GM19023 (cell line): Measurements from ENCODE around the gene LRRN2.
"Not testable (repeated sequence)": the region's sequence is repeated elsewhere in the genome, so short reads cannot be mapped to it uniquely, and the experiment has no call there.

ENCODE experiments used
- ATAC-seq: cut with Tn5 transposase; IDR thresholded peaks from one replicate; pipeline ENCODE4 v1.9.1; 2021; ENCODE audit warnings: mild to moderate bottlenecking, moderate library complexity; ENCODE audit not compliant: unreplicated experiment

Gene LRRN2

DNA sequence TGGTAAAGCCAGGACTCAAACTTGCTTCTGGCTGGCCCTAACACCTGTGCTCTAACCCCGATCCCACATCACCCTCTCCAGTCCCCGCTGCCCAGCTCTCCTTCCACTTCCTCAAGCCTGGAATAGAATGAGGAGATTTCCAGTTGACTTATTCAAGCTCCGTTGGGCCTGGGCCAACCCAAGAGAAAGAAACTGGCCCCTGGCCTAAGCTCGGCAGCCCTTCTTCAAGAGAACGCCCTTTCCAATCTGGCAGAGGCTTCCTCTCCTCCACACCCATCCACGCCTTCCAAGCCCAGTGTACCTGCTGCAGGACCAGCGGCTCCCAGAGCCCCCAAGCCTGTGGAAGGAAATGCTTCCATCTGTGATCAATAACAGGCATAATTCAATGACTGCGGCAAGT lies 51.9 kb downstream of the LRRN2 start:
- ATAC-seq = no peak

- no peak for ATAC-seq
Observed at GRCh38 chr1:204630132-204630905, 55.2 kb downstream of the LRRN2 start.

DNA sequence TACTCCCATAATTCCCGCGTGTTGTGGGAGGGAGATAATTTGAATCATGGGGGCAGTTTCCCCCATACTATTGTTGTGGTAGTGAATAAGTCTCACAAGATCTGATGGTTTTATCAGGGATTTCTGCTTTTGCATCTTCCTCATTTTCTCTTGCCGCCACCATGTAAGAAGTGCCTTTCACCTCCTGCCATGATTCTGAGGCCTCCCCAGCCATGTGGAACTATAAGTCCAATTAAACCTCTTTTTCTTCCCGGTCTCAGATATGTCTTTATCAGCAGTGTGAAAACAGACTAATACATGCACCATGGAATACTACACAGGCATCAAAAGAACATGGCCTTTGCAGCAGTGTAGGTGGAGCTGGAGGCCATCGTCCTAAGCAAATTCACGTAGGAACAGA lies 56.1 kb downstream of the LRRN2 start:
- not testable (repeated sequence) for ATAC-seq

- no peak for ATAC-seq
Observed at GRCh38 chr1:204628868-204629267, 56.7 kb downstream of the LRRN2 start.

- no peak for ATAC-seq
Observed at GRCh38 chr1:204627436-204627835, 58.1 kb downstream of the LRRN2 start.

DNA sequence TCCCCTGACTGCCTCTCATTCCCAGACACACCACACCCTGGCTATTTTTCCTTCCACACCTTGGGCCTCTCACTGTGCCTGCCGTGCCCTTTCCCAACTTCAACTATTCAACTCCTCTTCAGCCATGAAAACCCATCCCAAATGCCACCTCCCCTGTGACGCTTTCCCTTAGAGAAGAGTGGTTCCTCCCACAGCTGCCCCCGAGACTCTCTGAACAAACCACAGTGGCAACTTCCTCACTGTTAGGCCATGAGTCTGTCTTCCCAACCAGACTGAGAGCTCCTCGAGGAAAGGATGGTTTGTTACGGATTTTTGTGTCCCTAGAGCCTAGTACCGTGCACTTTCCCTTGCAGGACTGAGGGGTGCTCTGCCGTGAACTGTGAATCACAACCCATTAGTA lies 59.2 kb downstream of the LRRN2 start:
- ATAC-seq = no peak

DNA sequence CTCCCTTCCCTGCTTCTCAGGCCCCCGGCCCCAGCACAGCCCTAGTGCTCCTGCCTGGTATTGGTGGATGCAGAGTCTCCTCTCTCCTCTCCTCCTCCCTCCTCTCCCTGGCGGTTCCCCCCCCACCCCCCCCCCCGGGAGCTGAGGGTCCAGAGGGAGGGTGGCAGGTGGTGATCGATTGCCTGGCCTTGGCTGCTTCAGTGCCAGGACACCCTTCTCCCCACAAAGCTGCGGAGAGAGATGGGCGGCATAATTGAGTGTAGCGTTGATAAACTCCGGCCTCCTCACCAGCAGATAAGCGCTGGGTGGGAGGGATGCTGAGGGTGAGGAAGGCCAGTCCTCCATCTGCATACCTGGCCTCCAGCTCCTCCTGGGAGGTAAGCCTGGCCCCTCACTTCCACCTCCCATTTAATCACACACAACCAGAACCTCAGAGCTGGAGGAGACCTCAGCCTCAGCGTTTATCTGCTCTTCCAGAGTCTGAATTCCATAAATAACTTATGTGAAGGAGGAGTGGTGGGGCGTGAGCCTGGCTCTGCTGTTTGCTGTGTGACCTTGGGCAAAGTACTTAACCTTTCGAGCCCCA lies 60.8 kb downstream of the LRRN2 start:
- ATAC-seq = no peak

GRCh38 chr1:204623894-204624361 lies 61.6 kb downstream of the LRRN2 start:
- no peak for ATAC-seq

- ATAC-seq = no peak
Observed at GRCh38 chr1:204623365-204623893, 62.1 kb downstream of the LRRN2 start.

DNA sequence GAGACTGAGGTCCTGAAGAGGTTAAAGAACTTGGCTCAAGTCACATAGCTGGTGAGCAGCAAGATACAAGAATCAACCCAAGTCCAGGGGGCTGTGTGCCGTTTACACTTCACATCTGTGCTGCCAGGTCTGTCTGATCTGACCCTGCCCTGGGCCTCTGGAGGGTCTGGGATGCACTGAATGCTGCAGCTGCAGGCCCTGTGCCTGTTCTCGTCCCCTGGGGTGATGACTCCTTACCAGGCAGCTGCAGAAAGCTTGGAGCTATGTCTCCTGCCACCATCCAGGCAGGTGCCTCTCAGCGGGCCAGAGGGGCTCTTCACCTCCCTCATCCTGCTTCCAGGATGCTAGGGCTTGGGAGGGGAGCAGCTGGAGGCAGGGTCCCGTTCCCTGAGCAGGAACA lies 63.5 kb downstream of the LRRN2 start:
- ATAC-seq = no peak

DNA sequence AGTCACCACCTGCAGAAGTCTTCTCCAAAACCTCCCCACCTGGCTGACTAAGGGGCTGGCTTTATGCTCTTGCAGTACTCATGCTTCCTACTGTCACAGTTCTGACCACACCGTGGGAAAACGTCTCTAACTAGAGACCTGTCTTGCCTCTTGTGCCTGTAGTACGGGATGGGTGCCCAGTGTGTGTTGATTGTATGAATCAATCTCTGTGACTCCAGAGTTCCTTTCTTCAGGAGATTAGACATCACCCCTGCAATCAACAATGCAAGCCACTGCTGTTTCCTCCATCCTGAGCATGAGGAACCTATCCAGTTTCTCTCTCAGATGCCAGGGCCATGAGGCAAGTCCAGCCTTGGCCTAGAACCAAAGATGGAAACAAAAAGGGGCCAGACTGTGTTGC lies 64.1 kb downstream of the LRRN2 start:
- ATAC-seq = no peak

GRCh38 chr1:204619721-204620120 lies 65.8 kb downstream of the LRRN2 start:
- no peak for ATAC-seq

DNA sequence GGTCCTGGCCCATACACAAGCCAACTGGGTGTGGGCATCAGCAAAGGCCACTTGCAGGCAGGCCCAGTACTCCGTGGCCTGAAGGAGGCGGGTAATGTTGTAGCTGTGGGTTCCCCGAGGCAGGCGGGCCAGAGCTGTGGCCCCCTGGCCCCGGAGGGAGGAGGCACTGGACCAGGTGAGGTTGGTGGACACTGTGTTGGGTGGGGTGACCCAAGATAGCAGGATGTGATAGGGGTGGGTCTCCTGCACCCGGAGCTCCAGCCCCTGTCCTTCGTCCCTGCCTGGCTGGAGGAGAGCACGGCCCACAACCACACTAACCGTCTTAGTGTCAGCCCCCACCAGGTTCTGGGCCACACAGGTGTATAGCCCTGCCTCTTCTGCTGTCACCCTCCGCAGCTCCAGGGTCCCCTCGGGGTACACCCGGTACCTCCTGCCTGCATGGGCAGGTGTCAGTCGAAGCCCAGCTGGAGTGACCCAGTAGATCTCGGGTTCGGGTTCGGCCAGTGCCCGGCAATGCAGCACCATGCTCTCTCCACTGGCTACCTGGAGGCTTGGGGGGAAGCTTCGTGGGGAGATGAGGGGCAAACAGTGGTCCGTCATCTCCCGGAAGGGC lies 67.3 kb downstream of the LRRN2 start:
- ATAC-seq = no peak

DNA sequence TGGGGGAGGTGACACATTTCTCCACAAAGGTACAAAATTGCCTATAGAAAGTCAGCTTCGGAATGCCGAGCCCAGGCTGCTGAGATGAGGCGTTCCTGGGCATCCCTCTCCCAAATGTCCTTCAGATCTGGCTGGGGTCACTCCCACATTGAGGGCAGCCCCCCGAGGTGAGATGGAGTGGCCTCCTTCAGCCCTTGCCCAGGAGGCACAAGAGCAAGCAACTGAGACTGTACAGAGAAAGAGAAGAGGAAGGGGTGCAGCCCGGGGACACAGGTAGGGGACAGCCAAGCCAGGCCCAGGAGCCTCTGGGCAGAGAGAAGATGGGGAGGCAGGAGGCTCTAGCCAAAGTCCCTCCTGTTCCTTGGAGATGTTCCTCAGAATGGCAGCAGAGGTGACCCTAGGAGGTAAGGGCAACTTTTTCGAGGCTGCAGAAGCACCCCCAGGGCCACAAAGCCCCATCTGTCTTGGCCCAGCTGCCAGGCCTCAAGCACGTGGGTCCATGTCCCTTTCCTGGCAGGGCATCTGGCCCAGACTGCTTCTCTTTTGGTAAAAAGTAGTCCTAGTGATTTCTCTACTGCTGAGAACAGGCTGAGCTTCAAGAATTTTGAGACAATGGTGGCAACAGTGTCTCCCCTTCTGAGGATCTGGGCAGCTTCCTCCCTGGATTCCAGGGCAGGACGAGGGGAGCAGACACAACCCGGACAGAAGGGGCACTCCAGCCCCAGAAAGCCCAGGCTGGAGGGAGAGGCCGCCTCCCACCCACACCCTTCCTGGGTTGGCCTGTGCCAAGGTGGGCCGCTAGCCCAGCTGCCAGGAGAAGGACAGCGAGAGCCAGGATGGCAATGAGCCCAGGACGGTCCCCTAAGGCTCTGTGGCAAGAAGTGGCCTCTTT lies 68.0 kb downstream of the LRRN2 start:
- ATAC-seq = no peak

GRCh38 chr1:204616641-204617040 lies 68.9 kb downstream of the LRRN2 start:
- no peak for ATAC-seq

DNA sequence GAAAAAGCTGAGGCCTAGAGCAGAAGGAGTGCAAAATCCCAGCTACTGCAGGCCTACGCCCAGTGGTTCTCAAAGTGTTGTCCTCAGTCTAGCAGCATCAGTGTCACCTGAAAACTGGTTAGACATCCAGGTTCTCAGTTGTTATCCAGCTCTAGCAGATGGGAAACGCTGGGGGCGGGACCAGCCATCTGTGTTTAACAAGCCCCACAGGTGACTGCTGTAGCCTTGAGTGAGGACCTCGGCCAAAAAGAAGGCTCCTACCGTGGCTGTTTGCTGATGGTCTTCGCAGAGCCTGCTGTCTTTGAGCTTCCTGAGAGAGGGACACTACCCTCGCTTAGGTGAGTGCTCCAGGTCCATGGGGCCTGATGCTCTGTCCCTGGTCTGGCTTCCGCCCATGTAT lies 69.7 kb downstream of the LRRN2 start:
- no peak for ATAC-seq

- ATAC-seq = no peak
Observed at GRCh38 chr1:204613636-204614035, 71.9 kb downstream of the LRRN2 start.

DNA sequence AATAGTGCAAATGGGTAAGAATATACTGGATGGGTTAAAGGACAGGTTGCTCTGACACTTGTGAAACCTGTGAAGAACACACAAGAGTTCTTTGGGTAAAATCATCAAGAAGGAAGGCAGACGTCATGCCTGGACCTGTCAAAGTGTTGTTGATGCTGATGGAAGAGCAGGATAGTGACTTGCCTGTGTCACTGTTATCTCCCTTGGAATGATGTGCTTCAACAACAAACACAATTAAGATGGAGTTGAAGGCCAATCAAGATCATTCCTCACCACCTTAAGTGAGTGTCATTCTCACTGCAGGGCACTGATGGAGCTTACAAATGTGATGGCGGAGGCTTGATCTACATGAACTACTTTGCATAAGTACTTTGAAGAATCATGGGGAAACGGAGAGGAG lies 73.2 kb downstream of the LRRN2 start:
- no peak for ATAC-seq

DNA sequence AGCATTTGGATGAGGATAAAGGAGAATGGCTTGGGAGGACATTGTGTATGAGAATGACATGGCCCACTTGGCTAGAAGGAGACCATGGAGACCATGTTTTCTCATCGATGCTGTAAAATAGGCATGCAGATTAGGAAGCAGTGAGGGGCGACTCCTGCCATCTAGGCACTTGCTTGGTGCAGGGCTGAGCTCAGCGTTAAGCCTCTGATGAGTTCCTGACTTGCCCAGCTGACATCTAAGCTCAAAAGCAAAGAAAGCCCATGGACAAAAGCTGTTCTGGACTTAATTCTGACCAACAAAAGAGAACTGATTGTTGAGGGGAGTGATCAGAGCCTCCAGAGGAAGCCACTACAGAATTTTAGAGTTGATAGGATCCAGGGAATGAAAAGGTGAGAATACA lies 74.5 kb downstream of the LRRN2 start:
- no peak for ATAC-seq

DNA sequence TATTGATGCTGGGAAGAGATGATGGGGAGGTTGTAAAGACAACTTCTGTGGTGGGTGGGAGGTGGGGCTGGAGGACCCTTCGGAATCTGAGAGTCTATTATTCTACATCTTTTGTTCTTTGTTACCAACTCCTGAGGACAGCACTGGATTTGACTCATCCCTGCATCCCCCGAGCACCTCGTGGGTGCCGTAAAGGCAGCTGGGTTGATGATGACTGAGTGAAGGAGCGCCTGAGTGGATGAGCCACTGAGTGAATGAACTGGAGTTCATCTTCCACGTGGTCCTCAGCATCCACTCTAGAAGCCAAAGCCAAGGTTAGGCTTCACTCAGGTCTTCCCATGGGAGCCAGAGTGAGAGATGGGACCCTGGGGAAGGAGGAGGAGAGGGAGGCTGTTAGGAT lies 77.6 kb downstream of the LRRN2 start:
- ATAC-seq = no peak

- no peak for ATAC-seq
Observed at GRCh38 chr1:204605791-204606190, 79.7 kb downstream of the LRRN2 start.
